Posterior cingulate gyrus (tissue), 11 donors: ENCODE results near the gene RPS6KA2.
A peak's percentile ranks its signal among the peaks of the same experiment; 100 is the strongest.

Experiments
- DNase-seq, 10 donors: peaks; one replicate each; pipeline versions ENCODE4 v3.0.0 to v3.0.0-alpha.2; 2020 to 2021; ENCODE audit warnings: mixed read lengths in 3 of 10
- intact Hi-C: fragments of 100-400 bp; cut with DNase I; formaldehyde crosslinking; loops from one replicate; pipeline ENCODE4 v1.15.1; 2023

The RPS6KA2 gene

GRCh38 chr6:166561771-166562359 is 65.2 kb downstream of the RPS6KA2 start:
- intact Hi-C loops = no loop called here
- no peak for DNase-seq

GRCh38 chr6:166560222-166560621 is 66.8 kb downstream of the RPS6KA2 start:
- intact Hi-C loops = no loop called here
- no peak for DNase-seq

GRCh38 chr6:166559662-166560061 is 67.4 kb downstream of the RPS6KA2 start:
- no peak for DNase-seq
- intact Hi-C loops = loop anchor here (10.0 kb wide), 1 partner anchor 45 kb away; no protein-coding TSS in a partner anchor

- no peak for DNase-seq
- intact Hi-C loops = loop anchor here (10.0 kb wide), 1 partner anchor 46 kb away; no protein-coding TSS in a partner anchor
Measured at GRCh38 chr6:166559211-166559610, 67.8 kb downstream of the RPS6KA2 start.

GRCh38 chr6:166558156-166559005 is 68.7 kb downstream of the RPS6KA2 start:
- intact Hi-C loops = loop anchor here (10.0 kb wide), 1 partner anchor 46 kb away; no protein-coding TSS in a partner anchor
- no peak for DNase-seq

- peak; percentile 77 to 97 (median 86) for DNase-seq
- intact Hi-C loops = loop anchor here (10.0 kb wide), 1 partner anchor 48 kb away; no protein-coding TSS in a partner anchor
Measured at GRCh38 chr6:166556863-166557322, 70.2 kb downstream of the RPS6KA2 start.

- intact Hi-C loops = loop anchor here (10.0 kb wide), 1 partner anchor 48 kb away; no protein-coding TSS in a partner anchor
Measured at GRCh38 chr6:166556336-166556735, 70.7 kb downstream of the RPS6KA2 start.

GRCh38 chr6:166555086-166555485 is 72.0 kb downstream of the RPS6KA2 start:
- intact Hi-C loops = loop anchor here (10.0 kb wide), 1 partner anchor 50 kb away; no protein-coding TSS in a partner anchor
- DNase-seq = no peak

More at GRCh38 chr6:166556336-166556735, 70.7 kb downstream of the RPS6KA2 start:
- DNase-seq = no peak

- intact Hi-C loops = loop anchor here (10.0 kb wide), 1 partner anchor 50 kb away; no protein-coding TSS in a partner anchor
- no peak for DNase-seq
Measured at GRCh38 chr6:166554316-166554715, 72.7 kb downstream of the RPS6KA2 start.

- peak in 3 of 10 donors; percentile 32 to 83 (median 54) for DNase-seq
- intact Hi-C loops = loop anchor here (10.0 kb wide), 1 partner anchor 51 kb away; no protein-coding TSS in a partner anchor
Measured at GRCh38 chr6:166553563-166554271, 73.3 kb downstream of the RPS6KA2 start.

GRCh38 chr6:166552600-166552999 is 74.5 kb downstream of the RPS6KA2 start:
- intact Hi-C loops = loop anchor here (10.0 kb wide), 1 partner anchor 52 kb away; no protein-coding TSS in a partner anchor
- DNase-seq = no peak

- intact Hi-C loops = loop anchor here (10.0 kb wide), 1 partner anchor 53 kb away; no protein-coding TSS in a partner anchor
- no peak for DNase-seq
Measured at GRCh38 chr6:166551754-166552495, 75.1 kb downstream of the RPS6KA2 start.

GRCh38 chr6:166546653-166547052 is 80.4 kb downstream of the RPS6KA2 start:
- intact Hi-C loops = no loop called here
- no peak for DNase-seq

- intact Hi-C loops = no loop called here
- DNase-seq = peak in 1 of 10 donors; percentile 70
Measured at GRCh38 chr6:166545156-166546034, 81.7 kb downstream of the RPS6KA2 start.

- intact Hi-C loops = no loop called here
- DNase-seq = peak in 1 of 10 donors; percentile 31
Measured at GRCh38 chr6:166544296-166544605, 82.8 kb downstream of the RPS6KA2 start.

GRCh38 chr6:166543603-166544295 is 83.3 kb downstream of the RPS6KA2 start:
- DNase-seq = peak in 1 of 10 donors; percentile 27
- intact Hi-C loops = no loop called here

- DNase-seq = peak in 1 of 10 donors; percentile 43
- intact Hi-C loops = no loop called here
Measured at GRCh38 chr6:166542580-166542912, 84.5 kb downstream of the RPS6KA2 start.

GRCh38 chr6:166541876-166542579 is 85.0 kb downstream of the RPS6KA2 start:
- peak in 1 of 10 donors; percentile 38 for DNase-seq
- intact Hi-C loops = no loop called here
